CD4-positive, alpha-beta T cell treated with Interleukin-2 at 100 ng/mL for 4 hours (primary cell): ENCODE data around the gene MYH6.

Source experiments
- DNase-seq: peaks from one replicate; pipeline ENCODE4 v3.0.0-alpha.2; 2020; ENCODE audit warnings: low spot score

Gene MYH6

DNA sequence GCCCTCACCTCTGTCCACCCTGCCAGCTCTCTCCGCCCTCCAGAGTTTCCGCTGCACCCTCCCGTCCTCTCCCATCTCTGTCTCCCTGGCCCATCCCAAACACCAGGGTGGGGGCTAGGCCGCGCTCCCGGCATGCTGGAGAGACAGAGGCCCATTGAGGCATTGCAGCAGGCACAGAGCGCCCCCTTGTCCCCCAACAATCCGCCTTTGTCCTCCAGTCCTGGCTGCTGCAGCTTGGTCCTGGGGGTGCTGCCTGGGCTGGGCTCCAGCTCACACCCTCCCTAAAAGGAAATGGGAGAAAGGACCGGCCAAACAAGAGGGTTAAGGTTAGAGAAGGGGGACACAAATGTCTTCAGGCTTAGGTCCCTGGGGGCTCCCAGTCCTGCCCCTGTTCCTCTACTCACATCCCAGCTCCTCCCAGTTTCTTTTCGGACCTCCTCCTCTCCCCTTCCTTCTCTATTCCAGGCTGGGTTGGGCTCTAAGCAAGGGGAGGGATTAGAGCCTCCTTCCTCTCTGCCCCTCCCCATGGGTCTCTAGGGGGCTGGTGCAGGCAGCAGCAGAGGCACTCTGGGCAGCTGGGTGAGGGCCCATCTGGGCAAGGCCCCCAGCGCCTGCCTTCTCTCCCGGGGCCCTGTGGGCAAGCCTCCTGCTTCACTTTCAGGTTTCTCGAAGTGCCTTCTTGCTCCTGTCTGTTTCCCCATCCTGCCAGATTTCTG is 31.4 kb downstream of the MYH6 start, which contains the start of gene CMTM5:
CMTM5 (plus strand) TSS at position 565 of the 716 bp plus-strand sequence. CDS start 206 bp downstream, outside the sequence.
- no peak for DNase-seq

GRCh38 chr14:23375527-23376251 is 32.4 kb downstream of the MYH6 start:
- DNase-seq: no peak

DNA sequence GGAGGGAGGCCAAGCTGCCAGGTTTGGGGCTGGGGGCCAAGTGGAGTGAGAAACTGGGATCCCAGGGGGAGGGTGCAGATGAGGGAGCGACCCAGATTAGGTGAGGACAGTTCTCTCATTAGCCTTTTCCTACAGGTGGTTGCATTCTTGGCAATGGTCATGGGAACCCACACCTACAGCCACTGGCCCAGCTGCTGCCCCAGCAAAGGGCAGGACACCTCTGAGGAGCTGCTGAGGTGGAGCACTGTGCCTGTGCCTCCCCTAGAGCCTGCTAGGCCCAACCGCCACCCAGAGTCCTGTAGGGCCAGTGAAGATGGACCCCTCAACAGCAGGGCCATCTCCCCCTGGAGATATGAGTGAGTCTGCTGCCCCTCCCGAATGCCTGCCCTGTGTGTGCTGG is 35.0 kb downstream of the MYH6 start:
- DNase-seq: no peak

DNA sequence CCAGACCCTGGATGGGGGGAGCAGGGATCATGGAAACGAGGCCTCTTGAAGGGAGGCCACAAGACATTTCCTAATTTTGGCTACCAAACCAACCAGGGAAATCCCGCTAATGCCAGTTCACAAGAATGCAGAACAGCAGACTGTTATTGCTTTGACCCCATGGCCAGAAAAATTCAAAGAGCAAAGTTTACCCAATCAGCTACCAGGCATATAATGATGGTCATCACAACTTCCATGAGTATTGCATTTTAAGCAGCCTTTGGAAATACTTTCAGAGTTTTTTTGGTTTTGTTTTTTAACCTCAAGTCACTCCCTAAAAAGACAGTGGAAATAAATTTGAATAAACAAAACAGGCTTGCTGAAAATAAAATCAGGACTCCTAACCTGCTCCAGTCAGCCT is 35.6 kb downstream of the MYH6 start, which contains the start of gene IL25:
IL25 (plus strand) TSS at position 301 of the 400 bp plus-strand sequence.
- DNase-seq: no peak

GRCh38 chr14:23371865-23372264 is 36.2 kb downstream of the MYH6 start:
- DNase-seq: no peak

DNA sequence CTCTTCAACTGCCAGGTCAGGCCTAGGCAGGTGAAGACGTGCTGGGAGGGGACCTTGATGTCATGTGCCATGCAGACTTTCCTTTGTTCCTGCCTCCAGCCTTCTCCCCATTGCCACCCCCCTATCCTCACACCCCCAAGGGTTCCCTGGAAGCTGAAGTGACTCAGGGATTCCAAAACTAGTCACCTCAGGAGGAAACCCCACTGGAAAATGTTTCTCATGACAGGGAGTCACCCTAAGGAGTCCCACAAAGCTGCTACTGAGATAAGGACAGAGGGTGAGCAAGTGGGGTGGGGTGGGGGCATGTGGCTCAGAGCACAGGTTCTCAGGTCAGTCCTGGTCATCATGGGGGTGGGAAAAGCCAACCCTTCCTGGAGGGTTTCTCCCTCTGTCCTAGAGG is 37.9 kb downstream of the MYH6 start:
- no peak for DNase-seq

DNA sequence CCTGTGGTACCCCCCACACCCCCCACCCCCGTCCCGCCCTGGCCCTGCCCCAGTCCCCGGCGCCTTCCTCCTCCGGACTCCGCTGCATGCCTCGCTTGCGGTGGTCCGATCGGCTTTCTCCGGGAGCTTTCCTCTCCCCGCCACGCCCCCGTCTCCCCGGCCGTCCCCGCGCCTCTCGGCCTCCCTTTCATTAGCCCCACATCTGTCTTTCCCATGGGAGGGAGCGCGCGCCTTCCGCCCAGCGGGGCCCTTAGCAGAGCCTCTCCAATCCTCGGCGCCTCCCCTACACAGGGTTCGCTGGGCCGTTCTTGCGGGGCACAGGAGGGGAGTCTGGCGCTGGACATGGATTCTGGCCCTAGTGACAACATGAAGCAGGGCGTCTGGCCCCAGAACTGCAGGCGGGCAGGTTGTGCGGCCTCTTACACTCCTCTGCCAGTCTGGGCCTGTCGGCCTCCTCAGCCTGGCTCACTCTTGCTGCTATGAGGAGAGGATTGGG is 41.6 kb downstream of the MYH6 start:
- no peak for DNase-seq

- DNase-seq: no peak
Observed at GRCh38 chr14:23365732-23366425, 42.2 kb downstream of the MYH6 start.

GRCh38 chr14:23365036-23365731 is 42.9 kb downstream of the MYH6 start, which contains the start of gene EFS:
EFS (minus strand) TSS chr14:23365172; CDS start chr14:23365025, 147 bp downstream.
- DNase-seq: no peak

- DNase-seq: no peak
Observed at GRCh38 chr14:23364164-23365035, 43.7 kb downstream of the MYH6 start.

GRCh38 chr14:23362200-23362599 is 45.9 kb downstream of the MYH6 start:
- DNase-seq: no peak

- DNase-seq: no peak
Observed at GRCh38 chr14:23361763-23362162, 46.3 kb downstream of the MYH6 start.

- no peak for DNase-seq
Observed at GRCh38 chr14:23361320-23361719, 46.8 kb downstream of the MYH6 start.

DNA sequence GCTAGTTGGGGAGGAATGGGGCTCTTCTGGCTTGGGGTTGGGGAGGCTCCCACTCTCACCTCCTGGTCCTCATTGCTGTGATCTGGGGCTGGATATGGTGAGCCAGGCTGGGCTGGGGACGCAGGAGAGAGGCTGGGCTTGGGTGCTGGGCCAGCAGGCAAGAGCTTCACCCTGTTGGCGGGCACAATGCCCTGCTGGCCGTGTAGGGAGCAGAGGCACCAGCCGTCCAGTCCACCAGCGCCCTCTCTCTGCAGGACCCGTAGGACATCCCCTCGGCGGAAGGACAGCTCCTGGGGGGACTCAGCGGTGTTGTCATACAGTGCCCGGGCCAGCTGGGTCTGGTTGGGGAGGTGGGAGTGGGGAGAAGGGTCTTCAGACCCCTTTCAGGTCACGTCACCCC is 47.6 kb downstream of the MYH6 start:
- no peak for DNase-seq

- DNase-seq: no peak
Observed at GRCh38 chr14:23359722-23360447, 48.2 kb downstream of the MYH6 start.

DNA sequence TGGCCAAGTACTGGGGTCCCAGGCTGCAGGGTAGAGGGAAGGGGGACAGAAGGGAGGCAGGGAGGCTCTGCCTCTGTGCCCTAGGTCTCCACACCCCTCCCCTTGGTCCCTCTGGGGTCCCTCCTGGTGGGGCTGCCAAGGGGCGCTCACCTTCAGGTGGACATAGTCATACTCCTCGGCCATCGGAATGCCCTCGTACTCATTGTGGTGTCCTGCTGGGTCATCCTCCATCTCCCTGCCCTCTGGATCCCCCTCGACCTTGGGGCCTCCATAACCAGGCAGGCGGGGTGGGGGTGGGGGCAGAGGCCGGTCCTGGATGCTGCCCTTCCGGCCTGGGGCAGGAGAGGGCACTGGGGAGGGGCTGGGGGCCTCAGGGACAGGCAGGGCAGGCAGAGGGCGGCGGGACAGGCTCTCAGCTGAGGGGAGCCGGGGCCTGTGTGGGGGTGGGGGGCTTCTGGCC is 48.9 kb downstream of the MYH6 start:
- no peak for DNase-seq

GRCh38 chr14:23358553-23359166 is 49.4 kb downstream of the MYH6 start:
- DNase-seq: no peak

GRCh38 chr14:23358042-23358441 is 50.0 kb downstream of the MYH6 start:
- no peak for DNase-seq

- DNase-seq: no peak
Observed at GRCh38 chr14:23357261-23357660, 50.8 kb downstream of the MYH6 start.

DNA sequence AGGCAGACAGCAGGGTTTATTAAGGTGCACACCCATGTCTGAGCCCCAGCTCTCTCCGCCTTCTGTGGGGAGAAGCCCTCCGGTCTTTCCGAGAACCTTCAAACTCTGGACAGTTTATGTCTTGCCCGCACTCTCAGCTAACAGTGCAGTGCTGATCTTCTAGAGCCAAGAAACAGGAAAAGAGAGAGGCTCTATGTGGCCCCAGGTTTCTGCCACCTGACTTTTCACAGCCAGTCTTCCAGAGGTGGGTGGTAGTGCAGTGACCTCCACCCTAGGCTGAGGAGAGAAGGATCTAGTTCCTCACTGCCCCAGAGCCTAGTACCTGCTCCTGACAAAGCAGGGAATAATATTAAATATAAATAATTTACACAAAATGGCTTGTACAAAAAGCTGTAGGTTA is 51.4 kb downstream of the MYH6 start:
- DNase-seq: no peak
